Esophagus muscularis mucosa (tissue), 4 donors: ENCODE data around the gene PRAME. TPM values are rescaled to one million over a fixed set of nuclear protein-coding genes. Genes with fewer than 3 reads are reported as not detected.

Source experiments
- DNase-seq: peaks from one replicate; pipeline ENCODE4 v3.0.0-alpha.2; 2017; ENCODE audit errors: extremely low spot score
- H3K27ac ChIP-seq, 4 donors: fragments of 200-600 bp; sonication (generic); replicated peaks in 1 of 4; 1 replicate in 3 of 4; 2 replicates in 1 of 4; pipeline ENCODE4 v1.5.1; 2016 to 2019; ENCODE audit warnings: mild to moderate bottlenecking in 1 of 4
- H3K27me3 ChIP-seq, 4 donors: fragments of 200-600 bp; sonication (generic); one replicate each; pipeline versions ENCODE4 v1.5.1 to v1.6.0; 2016 to 2019
- H3K36me3 ChIP-seq, 4 donors: fragments of 200-600 bp; sonication (generic); one replicate each; pipeline ENCODE4 v1.5.1; 2016 to 2019
- H3K4me1 ChIP-seq, 4 donors: fragments of 200-600 bp; sonication (generic); one replicate each; pipeline ENCODE4 v1.5.1; 2016 to 2019
- H3K4me3 ChIP-seq, 4 donors: fragments of 200-600 bp; sonication (generic); 1 replicate in 2 of 4; 2 replicates in 2 of 4; pipeline ENCODE4 v1.5.1; 2016 to 2019; ENCODE audit warnings: mild to moderate bottlenecking in 4 of 4, moderate library complexity in 1 of 4
- H3K9me3 ChIP-seq, 4 donors: fragments of 200-600 bp; sonication (generic); 1 replicate in 3 of 4; 2 replicates in 1 of 4; pipeline ENCODE4 v1.5.1; 2016 to 2019
- CTCF ChIP-seq, 3 experiments: fragments of 200-600 bp in 2 of 3; fragments of 450-650 bp in 1 of 3; sonication (generic) in 2 of 3; IDR thresholded peaks; one replicate each; pipeline ENCODE4 v1.5.1; 2017 to 2019; ENCODE audit warnings: antibody characterized with exemption in 3 of 3, mild to moderate bottlenecking in 2 of 3, moderate library complexity in 1 of 3
- EP300 ChIP-seq: sonication (generic); formaldehyde crosslinking; IDR thresholded peaks from one replicate; pipeline ENCODE4 v1.6.1; 2017; ENCODE audit warnings: antibody characterized with exemption
- POLR2A ChIP-seq: fragments of 450-650 bp; IDR thresholded peaks from one replicate; pipeline ENCODE4 v1.6.1; 2017; ENCODE audit warnings: antibody characterized with exemption, moderate library complexity, mild to moderate bottlenecking, low read depth
- POLR2AphosphoS5 ChIP-seq, 2 donors: sonication (generic); formaldehyde crosslinking; IDR thresholded peaks; one replicate each; pipeline ENCODE4 v1.6.1; 2017; ENCODE audit warnings: antibody characterized with exemption in 2 of 2
- WGBS: methylation state at CpG from one replicate; pipeline ENCODE4 v1.1.5; 2018; 5-methylcytosine and 5-hydroxymethylcytosine counted together
- intact Hi-C: fragments of 100-400 bp; cut with DNase I; formaldehyde crosslinking; loops from one replicate; pipeline ENCODE4 v1.15.1; 2023
- total RNA-seq, 4 donors: library from RNA; depleted of rRNA; stranded (reverse); fragments of >200 nt; gene quantifications; one replicate each; pipeline versions ENCODE4 v1.1.0 to v1.2.1, GENCODE V29; 2016

Gene PRAME
- total RNA-seq, 4 donors from 2014 or later = not detected

GRCh38 chr22:22600531-22601261 lies 41.6 kb upstream of the PRAME start:
- Histone ChIP-seq H3K27ac (no peak overlapping the region), H3K4me1 (no peaks in the 10 kb centered on the region), H3K9me3 (no peaks in the 10 kb centered on the region), H3K27me3 (peaks cover 0 to 14% (median 0%) of the 10 kb centered on the region in 4 donors), H3K36me3 (no peaks in the 10 kb centered on the region), H3K4me3 (no peak overlapping the region)
- intact Hi-C loops = no loop called here
- TF ChIP-seq CTCF (IDR thresholded peaks at IDR 0.05) (no peak), POLR2AphosphoS5 (IDR thresholded peaks at IDR 0.05) (no peak)
- peak; percentile 90 for DNase-seq
- whole genome bisulfite sequencing = 91% methylated on average over 6 of the region's 6 CpGs

- Histone ChIP-seq H3K27ac (no peak overlapping the region), H3K27me3 (peaks cover 0 to 14% (median 0%) of the 10 kb centered on the region in 4 donors), H3K4me1 (no peaks in the 10 kb centered on the region), H3K4me3 (no peak overlapping the region), H3K9me3 (no peaks in the 10 kb centered on the region), H3K36me3 (no peaks in the 10 kb centered on the region)
- intact Hi-C loops = no loop called here
- DNase-seq = peak; percentile 81
- 73% methylated on average over 3 of the region's 3 CpGs for WGBS
- TF ChIP-seq CTCF (IDR thresholded peaks at IDR 0.05) (no peak), POLR2AphosphoS5 (IDR thresholded peaks at IDR 0.05) (no peak), POLR2A (no peak), EP300 (no peak)
Measured at GRCh38 chr22:22599248-22599647, 40.2 kb upstream of the PRAME start.

DNA sequence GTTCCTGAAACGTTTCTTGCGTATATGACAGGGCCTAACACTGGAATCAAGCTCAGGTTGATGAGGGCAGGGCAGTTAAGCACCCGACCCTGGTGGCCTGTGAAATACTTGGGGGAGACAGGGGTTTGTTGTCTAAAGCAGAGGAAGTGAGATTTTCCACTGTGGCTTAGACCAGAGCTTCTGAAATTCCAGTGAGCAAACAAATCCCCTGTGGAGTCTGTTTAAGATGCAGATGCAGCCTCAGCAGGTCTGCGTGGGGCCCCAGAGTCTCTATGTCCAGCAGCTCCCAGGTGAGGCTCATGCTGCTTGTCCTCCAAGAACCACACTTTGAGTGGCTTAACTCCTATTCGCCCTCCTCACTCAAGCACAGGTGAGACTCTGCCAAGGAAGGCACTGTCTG lies 39.1 kb upstream of the PRAME start:
- 65% methylated on average over 5 of the region's 5 CpGs for WGBS
- H3K36me3 ChIP-seq = no peaks in the 10 kb centered on the region
- H3K27me3 ChIP-seq = peaks cover 0 to 15% (median 0%) of the 10 kb centered on the region in 4 donors
- no peaks in the 10 kb centered on the region for H3K4me1 ChIP-seq
- peak; percentile 74 for DNase-seq
- H3K4me3 ChIP-seq = no peak overlapping the region
- intact Hi-C loops = no loop called here
- no peak overlapping the region for H3K27ac ChIP-seq
- TF ChIP-seq CTCF (IDR thresholded peaks at IDR 0.05) (no peak), POLR2A (no peak), POLR2AphosphoS5 (IDR thresholded peaks at IDR 0.05) (no peak), EP300 (no peak)
- no peaks in the 10 kb centered on the region for H3K9me3 ChIP-seq

DNA sequence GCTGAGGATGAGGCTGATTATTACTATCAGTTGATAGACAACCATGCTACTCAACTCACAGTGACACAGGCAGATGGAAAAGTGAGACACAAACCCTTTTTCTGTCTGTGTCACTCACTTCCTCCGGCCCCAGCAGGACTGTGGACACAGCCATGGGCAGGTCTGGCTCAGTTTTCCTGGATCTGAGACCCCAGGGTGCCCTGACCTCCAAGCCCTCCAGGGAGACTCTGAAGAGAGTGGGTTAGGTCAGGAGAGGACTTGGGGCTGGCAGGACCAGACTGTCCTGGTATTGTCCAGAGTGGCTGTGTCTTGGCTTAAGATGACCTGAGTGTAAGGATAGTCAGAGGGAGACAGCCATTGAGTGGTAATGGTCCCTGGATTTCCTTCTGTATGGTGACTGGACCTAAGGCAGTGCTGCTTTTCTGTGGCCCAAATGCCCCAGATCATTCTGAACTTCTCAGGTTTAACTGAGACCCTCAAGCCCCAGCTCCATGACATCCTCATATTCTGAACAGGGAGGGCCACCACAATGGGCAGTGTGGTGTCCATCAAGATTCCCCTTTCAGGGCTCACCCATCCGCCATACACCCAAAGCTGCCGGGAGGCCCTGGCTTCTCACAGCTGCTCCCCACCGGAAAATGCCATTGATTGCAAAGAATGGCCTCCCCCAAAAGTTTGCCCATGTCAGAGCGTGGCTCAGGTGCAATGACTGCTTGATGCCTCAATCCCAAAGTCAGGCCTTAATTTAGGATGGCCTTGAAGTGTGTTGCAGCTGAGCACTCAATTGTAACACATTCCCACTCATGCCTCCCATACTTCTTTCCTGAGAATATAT lies 36.2 kb upstream of the PRAME start:
- H3K27ac ChIP-seq = no peak overlapping the region
- intact Hi-C loops = no loop called here
- TF ChIP-seq POLR2AphosphoS5 (IDR thresholded peaks at IDR 0.05) = no peak
- TF ChIP-seq EP300 = no peak
- no peak for TF ChIP-seq POLR2A
- TF ChIP-seq CTCF (IDR thresholded peaks at IDR 0.05) = no peak
- no peaks in the 10 kb centered on the region for H3K9me3 ChIP-seq
- H3K27me3 ChIP-seq = peaks cover 0 to 23% (median 0%) of the 10 kb centered on the region in 4 donors
- no peak for DNase-seq
- H3K36me3 ChIP-seq = no peaks in the 10 kb centered on the region
- WGBS = 73% methylated on average over 3 of the region's 5 CpGs
- no peaks in the 10 kb centered on the region for H3K4me1 ChIP-seq
- H3K4me3 ChIP-seq = no peak overlapping the region
